GM12878 (cell line): ENCODE data around the gene VBP1. TPM values are rescaled to one million over a fixed set of nuclear protein-coding genes. Genes with fewer than 3 reads are reported as not detected.

Source experiments
- ATAC-seq: fragments of 200-7000 bp; cut with Tn5 transposase; 3 replicates; pipeline ENCODE4 v1.9.1; 2020; ENCODE audit warnings: mild to moderate bottlenecking, moderate library complexity
- BruUV-seq: library from RNA; stranded (reverse); fragments of 400-500 nt; replicated peaks from 2 replicates; lab custom pipeline; 2021; lab: Mats Ljungman, UMichigan
- CTCF ChIA-PET: fragments of 300-600 bp; sonication (Branson Sonifier 250); formaldehyde crosslinking; extraction: SDS; loops from one replicate; lab custom pipeline; 2021; ENCODE audit warnings: inconsistent platforms; lab: Yijun Ruan, JAX
- POLR2A ChIA-PET: fragments of 350-600 bp; formaldehyde crosslinking; extraction: SDS; loops from one replicate; lab custom pipeline; 2021; ENCODE audit warnings: inconsistent platforms; lab: Charles Lee
- RAD21 ChIA-PET: fragments of 300-600 bp; sonication (Branson Sonifier 250); formaldehyde crosslinking; loops from one replicate; lab custom pipeline; 2023; ENCODE audit warnings: antibody characterized with exemption; ENCODE audit not compliant: unreplicated experiment; lab: Charles Lee
- SMC1A ChIA-PET: fragments of 300-600 bp; sonication (Branson Sonifier 250); formaldehyde crosslinking; loops from one replicate; lab custom pipeline; 2023; ENCODE audit not compliant: unreplicated experiment, uncharacterized antibody; lab: Charles Lee
- DNase-seq: peaks from one replicate; pipeline ENCODE4 v3.0.0-alpha.2; 2011; ENCODE audit warnings: low read depth, low spot score
- FAIRE-seq: peaks from 3 replicates; lab custom pipeline; 2011; peaks lifted over from hg19 to GRCh38; lab: Jason Lieb, UNC
- H2AFZ ChIP-seq: 2 replicates; pipeline ENCODE4 v1.6.0; 2011; ENCODE audit warnings: low read depth, low read length, control low read depth; ENCODE audit not compliant: control insufficient read depth
- H3K27ac ChIP-seq: 2 replicates; pipeline ENCODE4 v1.5.1; 2011; ENCODE audit warnings: control low read depth; ENCODE audit not compliant: control insufficient read depth, insufficient read depth
- H3K27me3 ChIP-seq, 2 experiments: replicated peaks in 1 of 2; 2 replicates each; pipeline versions ENCODE4 v1.6.0 to v1.6.1; 2011; ENCODE audit warnings: low read length in 1 of 2; ENCODE audit not compliant: control insufficient read depth in 2 of 2, insufficient read depth in 2 of 2
- H3K36me3 ChIP-seq, 2 experiments: 2 replicates each; pipeline ENCODE4 v1.5.1; 2011; ENCODE audit warnings: low read length in 1 of 2; ENCODE audit not compliant: control insufficient read depth in 2 of 2, insufficient read depth in 2 of 2
- H3K4me1 ChIP-seq: 2 replicates; pipeline ENCODE4 v1.6.1; 2011; ENCODE audit warnings: mild to moderate bottlenecking, low read length, moderate library complexity, mixed read lengths; ENCODE audit not compliant: control insufficient read depth, insufficient read depth
- H3K4me2 ChIP-seq: 2 replicates; pipeline ENCODE4 v1.6.0; 2011; ENCODE audit warnings: control low read depth; ENCODE audit not compliant: control insufficient read depth, insufficient read depth
- H3K4me3 ChIP-seq: fragments of 200-600 bp; sonication (generic); 2 replicates; pipeline ENCODE4 v1.5.1; 2016
- H3K79me2 ChIP-seq: 2 replicates; pipeline ENCODE4 v1.6.0; 2011; ENCODE audit warnings: low read length; ENCODE audit not compliant: control insufficient read depth, insufficient read depth
- H3K9ac ChIP-seq: 2 replicates; pipeline ENCODE4 v1.8.0; 2011; ENCODE audit warnings: low read length, control low read depth, mixed read lengths; ENCODE audit not compliant: control insufficient read depth, insufficient read depth
- H3K9me3 ChIP-seq: replicated peaks from 3 replicates; pipeline ENCODE4 v1.5.1; 2011; ENCODE audit warnings: mild to moderate bottlenecking, low read length; ENCODE audit not compliant: control insufficient read depth, insufficient read depth
- H4K20me1 ChIP-seq: 2 replicates; pipeline ENCODE4 v1.6.0; 2011; ENCODE audit not compliant: control insufficient read depth, insufficient read depth
- MEF2A ChIP-seq: IDR thresholded peaks from 2 replicates; pipeline ENCODE4 v1.6.1; 2011; ENCODE audit warnings: low read depth, mild to moderate bottlenecking, low read length, moderate library complexity; ENCODE audit not compliant: insufficient read depth
- MTA2 ChIP-seq: fragments of 450-650 bp; IDR thresholded peaks from 2 replicates; pipeline ENCODE4 v1.6.1; 2016; ENCODE audit warnings: low read depth, mild to moderate bottlenecking, moderate library complexity
- NKRF ChIP-seq: fragments of 450-650 bp; conservative IDR thresholded peaks from 2 replicates; pipeline ENCODE4 v1.6.1; 2017; ENCODE audit warnings: mild to moderate bottlenecking, moderate library complexity
- PML ChIP-seq: IDR thresholded peaks from 2 replicates; pipeline ENCODE4 v1.6.1; 2012; ENCODE audit warnings: low read length, inconsistent platforms
- RAD21 ChIP-seq: IDR thresholded peaks from 2 replicates; pipeline ENCODE4 v1.6.1; 2011; ENCODE audit warnings: mild to moderate bottlenecking, low read depth, low read length, moderate library complexity; ENCODE audit not compliant: insufficient read depth
- SMARCA5 ChIP-seq: fragments of 450-650 bp; IDR thresholded peaks from 2 replicates; pipeline ENCODE4 v1.6.1; 2017; ENCODE audit warnings: mild to moderate bottlenecking
- SREBF1 ChIP-seq: IDR thresholded peaks from 2 replicates; pipeline ENCODE4 v1.6.1; 2012; ENCODE audit warnings: mild to moderate bottlenecking, low read length
- SUZ12 ChIP-seq: fragments of 200-600 bp; sonication (generic); IDR thresholded peaks from one replicate; pipeline ENCODE4 v1.6.1; 2018; ENCODE audit warnings: antibody characterized with exemption, mild to moderate bottlenecking; ENCODE audit not compliant: unreplicated experiment
- ZBTB11 ChIP-seq: fragments of 450-650 bp; formaldehyde crosslinking; IDR thresholded peaks from 2 replicates; pipeline ENCODE4 v1.5.0; 2022; ENCODE audit warnings: mild to moderate bottlenecking, missing genetic modification characterization
- WGBS: methylation state at CpG from one replicate; pipeline ENCODE4 v1.1.6; 2016; ENCODE audit warnings: low lambda C conversion rate; ENCODE audit not compliant: insufficient replicate concordance, insufficient coverage; ENCODE audit errors: missing lambda C conversion rate; 5-methylcytosine and 5-hydroxymethylcytosine counted together
- in situ Hi-C: fragments of 300-500 bp; cut with MboI; formaldehyde crosslinking; loops from 9 replicates; pipeline ENCODE4 v1.14.3; 2018; ENCODE audit warnings: mixed read lengths
- intact Hi-C: fragments of 100-400 bp; cut with micrococcal nuclease; formaldehyde crosslinking; loops from one replicate; pipeline ENCODE4 v1.14.2; 2022; ENCODE audit not compliant: unreplicated experiment
- polyA plus RNA-seq, 11 experiments: library from polyadenylated mRNA; depleted of rRNA in 4 of 11; unstranded in 6 of 11; stranded (reverse) in 5 of 11; fragments of >200 nt; fragmentation: Nextera tagmentation in 4 of 11; fragmentation: Illumina TruSeq in 1 of 11; extraction: Ambion mirVana in 4 of 11; extraction: Trizol in 1 of 11; gene quantifications; 1 replicate in 1 of 11; 2 replicates in 10 of 11; pipeline versions ENCODE4 v1.2.1 to v1.2.3, GENCODE V29; 2011 to 2016; ENCODE audit warnings: inconsistent platforms in 2 of 11, missing spikeins in 2 of 11, low read depth in 1 of 11
- total RNA-seq, 4 experiments: library from RNA; depleted of rRNA in 3 of 4; stranded (reverse); fragments of >200 nt in 3 of 4; fragmentation: Illumina TruSeq in 1 of 4; extraction: Trizol in 1 of 4; gene quantifications; 2 replicates each; pipeline versions ENCODE4 v1.2.1 to v1.2.3, GENCODE V29; 2013 to 2021

VBP1 gene
- total and polyA plus RNA-seq, 10 of the 15 experiments (the other 5 are each of a cell fraction or from before 2014, with no cell fraction given) = 56.4 to 182 (median 102) TPM

GRCh38 chrX:155251391-155251790 is 35.1 kb downstream of the VBP1 start (continued):
- TF ChIP-seq SUZ12 = no peak
- no peak for TF ChIP-seq ZBTB11 (CRISPR knock-in tag)
- no peak for TF ChIP-seq NKRF

GRCh38 chrX:155259752-155260151 is 43.5 kb downstream of the VBP1 start:
- H3K79me2 ChIP-seq = peaks cover 17% of the 10 kb centered on the region
- no peak overlapping the region for H3K27ac ChIP-seq
- no peaks in the 10 kb centered on the region for H3K9me3 ChIP-seq
- 48% methylated on average over 3 of the region's 3 CpGs for WGBS
- intact Hi-C loops (no loop called here), in situ Hi-C loops (no loop called here)
- no peak overlapping the region for H3K4me2 ChIP-seq
- H3K9ac ChIP-seq = no peak overlapping the region
- DNase-seq = no peak
- no peaks in the 10 kb centered on the region for H4K20me1 ChIP-seq
- no peak overlapping the region for H3K4me3 ChIP-seq
- H2AFZ ChIP-seq = no peak overlapping the region
- no peaks in the 10 kb centered on the region for H3K36me3 ChIP-seq
- no peak for FAIRE-seq
- ATAC-seq = no peak
- no peaks in the 10 kb centered on the region for H3K4me1 ChIP-seq
- BruUV-seq = no TSS peak
- CTCF ChIA-PET = interaction anchor here (1.4 kb wide), 1 partner anchor 24 kb away, joined by 4 read pairs; no protein-coding TSS in a partner anchor
- SMC1A ChIA-PET = interaction anchor here (1.0 to 1.1 kb wide), 2 partner anchors 13 to 18 kb away, joined by 3 read pairs; no protein-coding TSS in a partner anchor
- POLR2A ChIA-PET = no interaction called here
- RAD21 ChIA-PET = no interaction called here
- no peaks in the 10 kb centered on the region for H3K27me3 ChIP-seq
- TF ChIP-seq PML (no peak), SMARCA5 (no peak), RAD21 (no peak), MEF2A (no peak), MTA2 (no peak), SREBF1 (no peak)
